COLO668 (cell line): Measurements from ENCODE around the gene STEAP2.
A peak's percentile ranks its signal among the peaks of the same experiment; 100 is the strongest.
"Not testable (repeated sequence)": the region's sequence is repeated elsewhere in the genome, so short reads cannot be mapped to it uniquely, and the experiment has no call there.

Experiments used
- DNase-seq: peaks from one replicate; lab custom pipeline; 2025; ENCODE audit not compliant: unreplicated experiment; lab: John Stamatoyannopoulos, UW

STEAP2 gene

GRCh38 chr7:90211391-90212148 lies at the start of gene STEAP2:
TSS of gene STEAP2 (plus strand) at chr7:90211740. CDS start at chr7:90225083, 13,343 bp downstream.
- DNase-seq = peak; percentile 74

GRCh38 chr7:90163534-90163933 lies 48.0 kb upstream of the STEAP2 start:
- DNase-seq = no peak

- DNase-seq = no peak
Measured at GRCh38 chr7:90165724-90166123, 45.8 kb upstream of the STEAP2 start.

DNA sequence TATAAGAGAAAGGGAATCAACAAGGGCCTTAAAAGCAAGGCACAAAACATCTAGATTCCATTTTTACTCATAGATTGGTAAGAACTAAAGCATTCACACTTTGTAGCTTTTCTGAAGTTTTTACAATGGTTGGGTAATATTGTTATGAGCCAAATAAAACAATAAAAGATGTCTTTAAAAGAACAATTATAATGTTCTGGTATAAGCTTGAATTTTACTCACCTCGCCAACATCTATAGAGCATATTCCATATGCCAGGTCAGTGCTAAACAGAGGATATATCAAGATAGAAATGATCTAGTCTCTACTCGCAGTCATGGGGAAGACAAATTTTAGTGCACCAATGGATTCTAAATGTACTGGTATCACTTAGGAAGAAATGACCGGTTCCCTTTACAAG lies 45.4 kb upstream of the STEAP2 start:
- no peak for DNase-seq

GRCh38 chr7:90167361-90167760 lies 44.2 kb upstream of the STEAP2 start:
- no peak for DNase-seq

GRCh38 chr7:90169891-90170290 lies 41.6 kb upstream of the STEAP2 start:
- DNase-seq = no peak

- no peak for DNase-seq
Measured at GRCh38 chr7:90172121-90172520, 39.4 kb upstream of the STEAP2 start.

- DNase-seq = no peak
Measured at GRCh38 chr7:90172624-90173023, 38.9 kb upstream of the STEAP2 start.

- DNase-seq = no peak
Measured at GRCh38 chr7:90173127-90173844, 38.3 kb upstream of the STEAP2 start.

GRCh38 chr7:90175667-90176066 lies 35.9 kb upstream of the STEAP2 start:
- no peak for DNase-seq

DNA sequence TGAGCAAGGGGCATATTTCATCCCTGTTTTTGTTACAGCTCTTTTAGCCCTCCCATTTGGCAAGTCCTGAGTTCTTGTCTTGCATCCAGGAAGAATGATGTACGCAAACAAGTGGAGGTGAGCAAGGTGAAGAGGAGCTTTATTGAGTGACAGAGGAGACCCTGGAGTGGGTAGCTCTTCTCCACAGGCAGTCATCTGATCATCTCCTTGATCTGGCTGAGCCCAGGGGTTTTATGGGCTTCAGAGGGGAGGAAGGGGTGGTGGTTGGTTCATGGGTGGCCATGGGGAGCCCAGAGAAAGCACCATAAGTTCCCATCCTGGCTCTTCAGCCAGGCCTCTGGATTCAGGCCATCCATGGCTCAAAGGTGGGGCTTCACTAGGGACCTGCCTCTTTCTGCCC lies 35.3 kb upstream of the STEAP2 start:
- DNase-seq = no peak

DNA sequence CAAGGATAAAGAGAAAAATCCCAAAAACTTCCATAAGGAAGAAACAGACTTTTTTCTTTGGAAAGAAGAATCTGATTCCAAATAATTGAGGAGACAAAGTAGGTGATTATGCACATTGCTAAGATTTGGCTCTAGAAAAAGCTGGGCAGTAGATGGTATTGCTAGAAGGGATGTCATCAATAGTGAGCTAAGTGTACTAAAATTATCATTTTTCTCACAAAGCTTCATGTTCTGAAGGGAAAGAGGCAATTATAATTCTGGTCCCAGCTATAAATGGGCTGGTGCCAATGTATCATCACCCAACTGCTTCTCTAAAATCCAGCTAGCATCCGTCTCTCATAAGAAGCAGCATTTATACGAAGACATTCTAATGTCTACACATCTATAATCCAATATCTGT lies 33.4 kb upstream of the STEAP2 start:
- no peak for DNase-seq

GRCh38 chr7:90178679-90179278 lies 32.8 kb upstream of the STEAP2 start:
- no peak for DNase-seq

- DNase-seq = no peak
Measured at GRCh38 chr7:90180011-90180585, 31.4 kb upstream of the STEAP2 start.

GRCh38 chr7:90180649-90181048 lies 30.9 kb upstream of the STEAP2 start:
- no peak for DNase-seq

- DNase-seq = no peak
Measured at GRCh38 chr7:90181485-90181884, 30.1 kb upstream of the STEAP2 start.

- not testable (repeated sequence) for DNase-seq
Measured at GRCh38 chr7:90186290-90186689, 25.2 kb upstream of the STEAP2 start.

GRCh38 chr7:90187507-90188050 lies 24.0 kb upstream of the STEAP2 start:
- DNase-seq = no peak

DNA sequence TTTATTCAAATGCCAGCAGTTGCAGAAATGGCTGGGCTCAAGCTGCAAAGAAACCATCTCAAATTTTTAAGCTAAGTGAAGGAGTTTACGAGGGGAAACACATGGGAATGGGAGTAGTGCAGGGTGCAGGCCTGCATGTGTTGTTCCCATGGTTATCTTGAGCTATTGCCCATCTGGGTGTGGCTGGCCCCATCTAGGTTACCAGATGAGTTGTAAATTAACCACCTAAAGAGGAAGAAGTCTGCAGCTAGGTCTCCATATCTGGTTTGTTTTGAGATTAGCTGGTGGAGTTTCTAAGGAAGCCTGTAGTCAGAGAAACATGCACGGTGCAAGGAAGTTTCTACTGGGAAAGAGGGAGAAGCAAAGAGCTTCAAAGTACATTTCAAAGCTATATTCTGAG lies 23.3 kb upstream of the STEAP2 start:
- no peak for DNase-seq

- no peak for DNase-seq
Measured at GRCh38 chr7:90190995-90191394, 20.5 kb upstream of the STEAP2 start.

- DNase-seq = no peak
Measured at GRCh38 chr7:90191648-90192047, 19.9 kb upstream of the STEAP2 start.
